H1 (cell line): ENCODE data around the gene LRRC4C. TPM values are rescaled to one million over a fixed set of nuclear protein-coding genes. Genes with fewer than 3 reads are reported as not detected.

Experiments used
- PHF8 ChIP-seq: fragments of 200-600 bp; sonication (generic); conservative IDR thresholded peaks from 2 replicates; pipeline ENCODE4 v1.7.1; 2012; ENCODE audit warnings: low read depth, mild to moderate bottlenecking, inconsistent platforms, low read length, moderate library complexity
- TAF1 ChIP-seq: IDR thresholded peaks from 2 replicates; pipeline ENCODE4 v1.6.1; 2011; ENCODE audit warnings: mild to moderate bottlenecking, low read depth, low read length
- polyA plus RNA-seq, 7 experiments: library from polyadenylated mRNA; depleted of rRNA in 3 of 7; stranded (reverse) in 5 of 7; unstranded in 2 of 7; fragments of >200 nt in 5 of 7; fragments of 200-250 nt in 2 of 7; gene quantifications; 1 replicate in 5 of 7; 2 replicates in 1 of 7; 4 replicates in 1 of 7; pipeline versions ENCODE4 v1.2.1 to v1.2.3, GENCODE V29; 2011 to 2013; ENCODE audit warnings: missing spikeins in 2 of 7, mixed read lengths in 2 of 7
- total RNA-seq: library from RNA; stranded (reverse); fragmentation: NEBNext Ultra II Directional; extraction: Animal tissue kit (Norgen Biotek cat#: 25700); gene quantifications from 2 replicates; pipeline ENCODE4 v1.2.1, GENCODE V29; 2021

Gene LRRC4C
- total and polyA plus RNA-seq, 2 of the 8 experiments (the other 6 are each of a cell fraction or from before 2014, with no cell fraction given), result 0.23 to 2.2 TPM

DNA sequence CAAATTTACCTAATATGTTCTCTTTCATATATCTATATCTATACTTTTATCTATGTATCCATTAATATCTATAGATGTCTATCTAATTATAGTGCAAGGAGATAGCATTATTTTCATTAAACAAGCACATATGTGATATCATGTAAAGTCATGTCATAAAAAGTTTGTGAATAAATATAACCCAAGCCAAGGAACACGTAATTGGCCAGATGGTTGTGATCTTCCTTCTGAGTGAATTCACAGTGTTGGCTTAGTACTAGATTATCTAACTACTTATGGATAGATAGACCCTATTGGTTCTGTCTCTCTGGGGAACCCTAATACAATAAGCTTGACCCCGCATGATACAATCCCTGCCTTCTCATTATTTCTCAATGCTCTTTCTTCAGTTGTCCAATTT is 484.4 kb downstream of the LRRC4C start (continued):
- TF ChIP-seq TAF1, result no peak
- no peak for TF ChIP-seq PHF8
